ENCODE results near the gene SRBD1. TPM values are rescaled to one million over a fixed set of nuclear protein-coding genes. Genes with fewer than 3 reads are reported as not detected.
"Not testable (repeated sequence)": the region's sequence is repeated elsewhere in the genome, so short reads cannot be mapped to it uniquely, and the experiment has no call there.

Gene SRBD1
- total and polyA plus RNA-seq, 2 donors = 7.2 to 48.3 TPM

GRCh38 chr2:45443012-45443411 is 168.1 kb downstream of the SRBD1 start:
- H3K4me1 ChIP-seq (ENCODE audit: insufficient read depth) = no peaks in the 10 kb centered on the region
- no peak overlapping the region for H3K27ac ChIP-seq (ENCODE audit: low read depth)
- H3K36me3 ChIP-seq (ENCODE audit: insufficient read depth) = no peaks in the 10 kb centered on the region
- WGBS = 92% methylated on average over 1 of the region's 1 CpG
- H3K4me3 ChIP-seq (ENCODE audit: low read depth, low read length) = no peak overlapping the region
- no peak for DNase-seq (ENCODE audit: extremely low spot score)

DNA sequence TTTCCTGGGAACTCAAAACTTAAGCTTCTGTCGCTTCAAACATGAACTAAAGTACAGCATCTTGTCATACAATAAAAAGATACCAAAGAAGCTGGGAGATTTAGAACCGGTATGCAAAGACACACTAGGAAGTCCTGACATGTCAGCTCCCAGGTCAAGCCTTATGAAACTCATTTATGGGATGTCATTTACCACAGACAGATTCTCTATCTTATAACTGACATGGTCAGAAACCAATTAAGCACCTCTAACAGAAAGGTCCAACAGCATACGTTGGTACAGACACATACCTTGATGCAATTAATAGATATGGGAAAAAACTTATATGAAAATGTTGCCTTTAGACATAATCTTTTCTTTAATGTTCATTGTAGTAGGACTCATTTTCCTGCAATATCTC is 169.0 kb downstream of the SRBD1 start:
- 81% methylated on average over 3 of the region's 3 CpGs for WGBS
- H3K4me3 ChIP-seq (ENCODE audit: low read depth, low read length) = no peak overlapping the region
- H3K36me3 ChIP-seq (ENCODE audit: insufficient read depth) = no peaks in the 10 kb centered on the region
- no peak for DNase-seq (ENCODE audit: extremely low spot score)
- no peak overlapping the region for H3K27ac ChIP-seq (ENCODE audit: low read depth)
- H3K4me1 ChIP-seq (ENCODE audit: insufficient read depth) = no peaks in the 10 kb centered on the region

- DNase-seq (ENCODE audit: extremely low spot score) = no peak
These were observed 169.5 kb downstream of the SRBD1 start for GRCh38 chr2:45441571-45441970.

GRCh38 chr2:45439788-45440773 is 171.0 kb downstream of the SRBD1 start:
- 91% methylated on average over 6 of the region's 6 CpGs for WGBS
- H3K27ac ChIP-seq (ENCODE audit: low read depth) = no peak overlapping the region
- H3K36me3 ChIP-seq (ENCODE audit: insufficient read depth) = no peaks in the 10 kb centered on the region
- H3K4me1 ChIP-seq (ENCODE audit: insufficient read depth) = no peaks in the 10 kb centered on the region
- DNase-seq (ENCODE audit: extremely low spot score) = no peak
- no peak overlapping the region for H3K4me3 ChIP-seq (ENCODE audit: low read depth, low read length)

More at GRCh38 chr2:45441571-45441970, 169.5 kb downstream of the SRBD1 start:
- Histone ChIP-seq H3K4me3 (ENCODE audit: low read depth, low read length) (no peak overlapping the region), H3K4me1 (ENCODE audit: insufficient read depth) (no peaks in the 10 kb centered on the region), H3K27ac (ENCODE audit: low read depth) (no peak overlapping the region), H3K36me3 (ENCODE audit: insufficient read depth) (no peaks in the 10 kb centered on the region)
- WGBS = 92% methylated on average over 3 of the region's 3 CpGs

GRCh38 chr2:45438872-45439665 is 172.0 kb downstream of the SRBD1 start:
- 92% methylated on average over 3 of the region's 3 CpGs for WGBS
- DNase-seq (ENCODE audit: extremely low spot score) = no peak
- no peak overlapping the region for H3K4me3 ChIP-seq (ENCODE audit: low read depth, low read length)
- no peak overlapping the region for H3K27ac ChIP-seq (ENCODE audit: low read depth)
- H3K36me3 ChIP-seq (ENCODE audit: insufficient read depth) = no peaks in the 10 kb centered on the region
- H3K4me1 ChIP-seq (ENCODE audit: insufficient read depth) = no peaks in the 10 kb centered on the region

- H3K4me3 ChIP-seq (ENCODE audit: low read depth, low read length) = no peak overlapping the region
- no peaks in the 10 kb centered on the region for H3K4me1 ChIP-seq (ENCODE audit: insufficient read depth)
- no peak for DNase-seq (ENCODE audit: extremely low spot score)
- no peak overlapping the region for H3K27ac ChIP-seq (ENCODE audit: low read depth)
- no peaks in the 10 kb centered on the region for H3K36me3 ChIP-seq (ENCODE audit: insufficient read depth)
- 69% methylated on average over 2 of the region's 2 CpGs for WGBS
These were observed 174.6 kb downstream of the SRBD1 start for GRCh38 chr2:45436456-45436855.

GRCh38 chr2:45435316-45435715 is 175.8 kb downstream of the SRBD1 start:
- no peak overlapping the region for H3K4me3 ChIP-seq (ENCODE audit: low read depth, low read length)
- WGBS = 59% methylated on average over 3 of the region's 3 CpGs
- H3K4me1 ChIP-seq (ENCODE audit: insufficient read depth) = no peaks in the 10 kb centered on the region
- DNase-seq (ENCODE audit: extremely low spot score) = no peak
- no peaks in the 10 kb centered on the region for H3K36me3 ChIP-seq (ENCODE audit: insufficient read depth)
- H3K27ac ChIP-seq (ENCODE audit: low read depth) = no peak overlapping the region

- H3K4me1 ChIP-seq (ENCODE audit: insufficient read depth) = no peaks in the 10 kb centered on the region
- H3K27ac ChIP-seq (ENCODE audit: low read depth) = no peak overlapping the region
- WGBS = 56% methylated on average over 4 of the region's 4 CpGs
- H3K4me3 ChIP-seq (ENCODE audit: low read depth, low read length) = no peak overlapping the region
- H3K36me3 ChIP-seq (ENCODE audit: insufficient read depth) = no peaks in the 10 kb centered on the region
- no peak for DNase-seq (ENCODE audit: extremely low spot score)
These were observed 177.7 kb downstream of the SRBD1 start for GRCh38 chr2:45433363-45433762.

- no peak overlapping the region for H3K27ac ChIP-seq (ENCODE audit: low read depth)
- no peak for DNase-seq (ENCODE audit: extremely low spot score)
- no peaks in the 10 kb centered on the region for H3K36me3 ChIP-seq (ENCODE audit: insufficient read depth)
- H3K4me3 ChIP-seq (ENCODE audit: low read depth, low read length) = no peak overlapping the region
- 88% methylated on average over 1 of the region's 1 CpG for WGBS
- no peaks in the 10 kb centered on the region for H3K4me1 ChIP-seq (ENCODE audit: insufficient read depth)
These were observed 178.7 kb downstream of the SRBD1 start for GRCh38 chr2:45432406-45432805.

GRCh38 chr2:45426025-45426424 is 185.0 kb downstream of the SRBD1 start:
- H3K4me1 ChIP-seq (ENCODE audit: insufficient read depth); H3K36me3 ChIP-seq (ENCODE audit: insufficient read depth); H3K4me3 ChIP-seq (ENCODE audit: low read depth, low read length); H3K27ac ChIP-seq (ENCODE audit: low read depth); DNase-seq (ENCODE audit: extremely low spot score): not testable (repeated sequence)
- WGBS = 98% methylated on average over 4 of the region's 4 CpGs

- Histone ChIP-seq H3K36me3 (ENCODE audit: insufficient read depth) (no peaks in the 10 kb centered on the region), H3K4me3 (ENCODE audit: low read depth, low read length) (no peak overlapping the region), H3K27ac (ENCODE audit: low read depth) (no peak overlapping the region), H3K4me1 (ENCODE audit: insufficient read depth) (no peaks in the 10 kb centered on the region)
- 57% methylated on average over 2 of the region's 2 CpGs for WGBS
- no peak for DNase-seq (ENCODE audit: extremely low spot score)
These were observed 188.1 kb downstream of the SRBD1 start for GRCh38 chr2:45422921-45423320.

- WGBS = 63% methylated on average over 3 of the region's 3 CpGs
- H3K4me3 ChIP-seq (ENCODE audit: low read depth, low read length) = no peak overlapping the region
- DNase-seq (ENCODE audit: extremely low spot score) = no peak
These were observed 192.5 kb downstream of the SRBD1 start for GRCh38 chr2:45418532-45418931.

GRCh38 chr2:45415534-45416123 is 195.4 kb downstream of the SRBD1 start:
- no peak overlapping the region for H3K4me3 ChIP-seq (ENCODE audit: low read depth, low read length)
- H3K4me1 ChIP-seq (ENCODE audit: insufficient read depth) = no peaks in the 10 kb centered on the region
- no peak overlapping the region for H3K27ac ChIP-seq (ENCODE audit: low read depth)
- 57% methylated on average over 4 of the region's 5 CpGs for WGBS
- no peak for DNase-seq (ENCODE audit: extremely low spot score)
- H3K36me3 ChIP-seq (ENCODE audit: insufficient read depth) = no peaks in the 10 kb centered on the region

More at GRCh38 chr2:45418532-45418931, 192.5 kb downstream of the SRBD1 start:
- Histone ChIP-seq H3K36me3 (ENCODE audit: insufficient read depth) (no peaks in the 10 kb centered on the region), H3K4me1 (ENCODE audit: insufficient read depth) (no peaks in the 10 kb centered on the region), H3K27ac (ENCODE audit: low read depth) (no peak overlapping the region)
